ENCODE measurements around the gene AK6. TPM values are rescaled to one million over a fixed set of nuclear protein-coding genes. Genes with fewer than 3 reads are reported as not detected.

Gene AK6
- total RNA-seq, 1 experiment from 2014 or later: 40.8 TPM

DNA sequence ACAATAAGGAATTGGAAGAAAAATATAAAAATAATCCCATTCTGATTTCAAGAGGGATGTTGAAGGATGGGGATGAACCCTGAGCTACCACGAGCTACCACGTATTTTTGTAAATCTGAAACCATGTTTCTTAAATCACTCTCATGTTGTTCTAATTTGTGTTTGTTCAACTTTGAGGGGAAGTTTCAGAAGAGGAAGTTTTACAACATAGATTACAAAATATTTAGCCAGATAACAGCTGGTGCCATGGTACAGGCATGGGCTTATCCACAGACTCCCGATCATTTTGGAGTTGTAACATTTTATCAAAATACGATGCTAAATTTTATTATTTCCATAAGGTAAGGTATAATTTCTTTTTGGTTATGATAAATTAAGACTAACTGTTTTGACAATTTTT is 51.9 kb downstream of the AK6 start:
- Histone ChIP-seq H3T11ph (ENCODE audit: low read length) (no peak overlapping the region), H3K79me2 (ENCODE audit: insufficient read depth, low read length) (no peaks in the 10 kb centered on the region), H3K9ac (ENCODE audit: extremely low read depth, insufficient read length, low read length) (no peak overlapping the region), H2BK5ac (ENCODE audit: insufficient read length, low read length) (no peak overlapping the region), H3K14ac (ENCODE audit: insufficient read depth, low read length) (no peak overlapping the region), H2AFZ (ENCODE audit: low read length) (no peak overlapping the region), H3K23me2 (ENCODE audit: insufficient read length, low read depth, low read length, poor library complexity, severe bottlenecking) (no peaks in the 10 kb centered on the region), H3K4ac (ENCODE audit: low read depth, low read length) (no peak overlapping the region), H3K27ac (ENCODE audit: insufficient read length, low read depth, low read length) (no peak overlapping the region), H3K9me3 (ENCODE audit: control insufficient read depth, low read depth, low read length) (no peaks in the 10 kb centered on the region), H4K20me1 (ENCODE audit: control insufficient read depth, insufficient read depth, insufficient read length) (no peaks in the 10 kb centered on the region), H3K18ac (ENCODE audit: insufficient read length, low read depth, low read length) (no peak overlapping the region), H2AK5ac (ENCODE audit: insufficient read length, low read length) (no peak overlapping the region), H2BK20ac (ENCODE audit: low read depth, low read length, poor library complexity, severe bottlenecking) (no peak overlapping the region), H3K4me2 (ENCODE audit: insufficient read depth, insufficient read length, low read length) (no peak overlapping the region), H2BK15ac (ENCODE audit: low read depth, low read length) (no peak overlapping the region), H4K91ac (ENCODE audit: insufficient read length, low read depth, low read length) (no peak overlapping the region), H3K23ac (ENCODE audit: insufficient read length, low read depth, low read length) (no peak overlapping the region), H3K27me3 (ENCODE audit: insufficient read depth, low read length) (no peaks in the 10 kb centered on the region), H2BK120ac (ENCODE audit: low read depth, low read length, poor library complexity, severe bottlenecking) (no peak overlapping the region), H4K8ac (replicated peaks; ENCODE audit: insufficient read length, low read depth, low read length) (no peak overlapping the region), H3K4me1 (ENCODE audit: insufficient read depth, low read length) (no peaks in the 10 kb centered on the region), H3K56ac (ENCODE audit: insufficient read length, low read depth, low read length) (no peak overlapping the region), H3K79me1 (ENCODE audit: insufficient read depth, low read depth, low read length, poor library complexity, severe bottlenecking) (no peaks in the 10 kb centered on the region), H4K5ac (ENCODE audit: insufficient read length, low read depth, low read length) (no peak overlapping the region), H2BK12ac (ENCODE audit: insufficient read length, low read depth, low read length) (no peak overlapping the region)
- H3K4me1 Mint-ChIP-seq: peaks cover 0 to 8% of the 10 kb centered on the region in 2 experiments; a peak in 1 of 4 replicates
- TF ChIP-seq, protein P1, sequence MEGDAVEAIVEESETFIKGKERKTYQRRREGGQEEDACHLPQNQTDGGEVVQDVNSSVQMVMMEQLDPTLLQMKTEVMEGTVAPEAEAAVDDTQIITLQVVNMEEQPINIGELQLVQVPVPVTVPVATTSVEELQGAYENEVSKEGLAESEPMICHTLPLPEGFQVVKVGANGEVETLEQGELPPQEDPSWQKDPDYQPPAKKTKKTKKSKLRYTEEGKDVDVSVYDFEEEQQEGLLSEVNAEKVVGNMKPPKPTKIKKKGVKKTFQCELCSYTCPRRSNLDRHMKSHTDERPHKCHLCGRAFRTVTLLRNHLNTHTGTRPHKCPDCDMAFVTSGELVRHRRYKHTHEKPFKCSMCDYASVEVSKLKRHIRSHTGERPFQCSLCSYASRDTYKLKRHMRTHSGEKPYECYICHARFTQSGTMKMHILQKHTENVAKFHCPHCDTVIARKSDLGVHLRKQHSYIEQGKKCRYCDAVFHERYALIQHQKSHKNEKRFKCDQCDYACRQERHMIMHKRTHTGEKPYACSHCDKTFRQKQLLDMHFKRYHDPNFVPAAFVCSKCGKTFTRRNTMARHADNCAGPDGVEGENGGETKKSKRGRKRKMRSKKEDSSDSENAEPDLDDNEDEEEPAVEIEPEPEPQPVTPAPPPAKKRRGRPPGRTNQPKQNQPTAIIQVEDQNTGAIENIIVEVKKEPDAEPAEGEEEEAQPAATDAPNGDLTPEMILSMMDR (conservative IDR thresholded peaks at IDR 0.05): no peak
- no peak for DNase-seq
- WGBS (ENCODE audit: extremely low coverage, insufficient read length, low lambda C conversion rate): no CpG with 5 or more reads among the region's 4 CpGs
- no peaks in the 10 kb centered on the region for H3K36me3 Mint-ChIP-seq (ENCODE audit: insufficient read depth in 1 of 3, low read depth in 3 of 3)
- H3K9me3 Mint-ChIP-seq: no peaks in the 10 kb centered on the region
- no peak overlapping the region for H3K4me3 Mint-ChIP-seq
- H3K27me3 Mint-ChIP-seq (ENCODE audit: low read depth): no peaks in the 10 kb centered on the region
- no peak overlapping the region for H3K27ac Mint-ChIP-seq
